H1 (cell line): ENCODE measurements around the gene KCNN4. TPM values are rescaled to one million over a fixed set of nuclear protein-coding genes. Genes with fewer than 3 reads are reported as not detected.

Source experiments
- CTCF ChIA-PET: fragments of 300-600 bp; sonication (Branson Sonifier 250); formaldehyde crosslinking; loops from one replicate; lab custom pipeline; 2021; ENCODE audit not compliant: partially characterized antibody; lab: Charles Lee
- POLR2A ChIA-PET: fragments of 300-600 bp; sonication (Branson Sonifier 250); formaldehyde crosslinking; loops from one replicate; lab custom pipeline; 2021; ENCODE audit warnings: inconsistent platforms; ENCODE audit not compliant: partially characterized antibody; lab: Charles Lee
- DNase-seq, 2 experiments: peaks; one replicate each; pipeline versions ENCODE4 v3.0.0 to v3.0.0-alpha.2; 2010 to 2022; ENCODE audit warnings: low spot score in 2 of 2, low read depth in 1 of 2, mixed read lengths in 1 of 2
- FAIRE-seq: peaks from 2 replicates; lab custom pipeline; 2011; peaks lifted over from hg19 to GRCh38; lab: Jason Lieb, UNC
- H2AFZ ChIP-seq: 2 replicates; pipeline ENCODE4 v1.8.1; 2012; ENCODE audit warnings: low read length, inconsistent platforms
- H2AK5ac ChIP-seq: 2 replicates; pipeline ENCODE4 v1.6.1; 2013; ENCODE audit warnings: low read depth, low read length
- H2BK120ac ChIP-seq: replicated peaks from 2 replicates; pipeline ENCODE3; 2013; ENCODE audit warnings: low read depth, low read length, inconsistent platforms
- H2BK12ac ChIP-seq: 2 replicates; pipeline ENCODE4 v1.6.1; 2013; ENCODE audit warnings: low read depth, low read length
- H2BK15ac ChIP-seq: 2 replicates; pipeline ENCODE4 v1.6.1; 2013; ENCODE audit warnings: low read length
- H2BK20ac ChIP-seq: 2 replicates; pipeline ENCODE4 v1.6.1; 2013; ENCODE audit warnings: low read length
- H2BK5ac ChIP-seq: 2 replicates; pipeline ENCODE4 v1.6.1; 2013; ENCODE audit warnings: low read depth, low read length
- H3K14ac ChIP-seq: 2 replicates; pipeline ENCODE4 v1.6.1; 2013; ENCODE audit warnings: inconsistent platforms; ENCODE audit not compliant: insufficient read length
- H3K18ac ChIP-seq: 2 replicates; pipeline ENCODE4 v1.6.1; 2013; ENCODE audit warnings: low read length; ENCODE audit errors: extremely low read depth
- H3K23ac ChIP-seq: 2 replicates; pipeline ENCODE4 v1.6.1; 2013; ENCODE audit warnings: inconsistent platforms; ENCODE audit not compliant: insufficient read length
- H3K23me2 ChIP-seq: 2 replicates; pipeline ENCODE4 v1.6.1; 2013; ENCODE audit warnings: low read depth, low read length
- H3K27ac ChIP-seq: 2 replicates; pipeline ENCODE4 v1.6.1; 2011; ENCODE audit warnings: low read depth, low read length, inconsistent platforms
- H3K27me3 ChIP-seq, 4 experiments: replicated peaks in 1 of 4; 1 replicate in 1 of 4; 2 replicates in 3 of 4; pipeline versions ENCODE4 v1.6.1 to v1.8.1; 2011 to 2013; ENCODE audit warnings: low read length in 3 of 4, mild to moderate bottlenecking in 3 of 4, inconsistent platforms in 2 of 4, mixed read lengths in 2 of 4, moderate library complexity in 1 of 4; ENCODE audit not compliant: control insufficient read depth in 3 of 4, insufficient read depth in 3 of 4; ENCODE audit errors: extremely low read depth in 1 of 4
- H3K36me3 ChIP-seq, 4 experiments: 2 replicates each; pipeline versions ENCODE4 v1.6.1 to v1.8.1; 2011 to 2013; ENCODE audit warnings: mild to moderate bottlenecking in 4 of 4, low read length in 3 of 4, moderate library complexity in 2 of 4, control low read depth in 1 of 4, inconsistent platforms in 1 of 4; ENCODE audit not compliant: insufficient read depth in 4 of 4, control insufficient read depth in 2 of 4
- H3K4ac ChIP-seq: replicated peaks from 2 replicates; pipeline ENCODE3; 2013; ENCODE audit warnings: low read length, low read depth, mixed read lengths, inconsistent platforms; ENCODE audit not compliant: insufficient read length
- H3K4me1 ChIP-seq, 4 experiments: replicated peaks in 1 of 4; 1 replicate in 1 of 4; 2 replicates in 3 of 4; pipeline versions ENCODE4 v1.6.1 to v1.8.1; 2011 to 2013; ENCODE audit warnings: low read length in 3 of 4, inconsistent platforms in 2 of 4, mixed read lengths in 1 of 4; ENCODE audit not compliant: insufficient read depth in 4 of 4, control insufficient read depth in 3 of 4
- H3K4me2 ChIP-seq, 2 experiments: 2 replicates each; pipeline versions ENCODE4 v1.6.1 to v1.8.1; 2011 to 2013; ENCODE audit warnings: low read depth in 2 of 2, low read length in 2 of 2, control low read depth in 1 of 2, inconsistent platforms in 1 of 2, mild to moderate bottlenecking in 1 of 2; ENCODE audit not compliant: insufficient read depth in 1 of 2
- H3K4me3 ChIP-seq, 4 experiments: fragments of 200-600, 300-600 bp in 1 of 4; sonication (generic), shearing (Covaris generic), sonication (Bioruptor Twin) in 1 of 4; 2 replicates each; pipeline versions ENCODE4 v1.5.1 to v1.8.1; 2011 to 2016; ENCODE audit warnings: low read length in 4 of 4, low read depth in 3 of 4, control low read depth in 2 of 4, inconsistent platforms in 2 of 4, mild to moderate bottlenecking in 2 of 4, mixed read lengths in 1 of 4, moderate library complexity in 1 of 4; ENCODE audit not compliant: insufficient read depth in 2 of 4; ENCODE audit errors: extremely low read depth in 1 of 4
- H3K56ac ChIP-seq: replicated peaks from 2 replicates; pipeline ENCODE3; 2013; ENCODE audit warnings: low read depth, mild to moderate bottlenecking, mixed read lengths, low read length, inconsistent platforms; ENCODE audit not compliant: insufficient read length
- H3K79me1 ChIP-seq: 2 replicates; pipeline ENCODE4 v1.6.1; 2013; ENCODE audit warnings: low read depth, low read length, control low read depth
- H3K79me2 ChIP-seq, 2 experiments: 2 replicates each; pipeline versions ENCODE4 v1.6.1 to v1.8.1; 2012 to 2013; ENCODE audit warnings: low read length in 2 of 2, mild to moderate bottlenecking in 2 of 2, inconsistent platforms in 1 of 2; ENCODE audit not compliant: insufficient read depth in 2 of 2, control insufficient read depth in 1 of 2
- H3K9ac ChIP-seq, 4 experiments: replicated peaks in 1 of 4; 1 replicate in 1 of 4; 2 replicates in 3 of 4; pipeline versions ENCODE4 v1.6.1 to v1.8.1; 2011 to 2013; ENCODE audit warnings: low read depth in 3 of 4, low read length in 3 of 4, control low read depth in 2 of 4, mild to moderate bottlenecking in 2 of 4, moderate library complexity in 2 of 4, inconsistent platforms in 1 of 4; ENCODE audit errors: extremely low read depth in 1 of 4
- H3K9me3 ChIP-seq, 2 experiments: 2 replicates each; pipeline versions ENCODE4 v1.6.1 to v1.8.1; 2012 to 2013; ENCODE audit warnings: mild to moderate bottlenecking in 2 of 2, moderate library complexity in 2 of 2, control low read depth in 1 of 2, inconsistent platforms in 1 of 2, low read depth in 1 of 2, low read length in 1 of 2, mixed read lengths in 1 of 2; ENCODE audit not compliant: insufficient read depth in 2 of 2
- H4K20me1 ChIP-seq, 2 experiments: replicated peaks in 1 of 2; 2 replicates each; pipeline versions ENCODE3 to v1.8.1; 2011 to 2013; ENCODE audit warnings: inconsistent platforms in 2 of 2, low read length in 2 of 2, mild to moderate bottlenecking in 1 of 2; ENCODE audit not compliant: insufficient read depth in 2 of 2, control insufficient read depth in 1 of 2
- H4K5ac ChIP-seq: 2 replicates; pipeline ENCODE4 v1.6.1; 2013; ENCODE audit warnings: low read length, low read depth, mixed read lengths, inconsistent platforms; ENCODE audit not compliant: insufficient read length
- H4K8ac ChIP-seq: 2 replicates; pipeline ENCODE4 v1.8.0; 2013; ENCODE audit warnings: mild to moderate bottlenecking, moderate library complexity, low read length, inconsistent platforms; ENCODE audit not compliant: insufficient read depth; ENCODE audit errors: extremely low read depth
- H4K91ac ChIP-seq: replicated peaks from 2 replicates; pipeline ENCODE3; 2013; ENCODE audit warnings: low read length, mixed read lengths, inconsistent platforms; ENCODE audit not compliant: insufficient read length
- TAF7 ChIP-seq: optimal IDR thresholded peaks from 2 replicates; pipeline ENCODE3; 2011; ENCODE audit warnings: low read depth, mild to moderate bottlenecking, inconsistent platforms, low read length, moderate library complexity, borderline replicate concordance
- WGBS, 2 experiments: shearing (Covaris generic) in 1 of 2; methylation state at CpG; one replicate each; pipeline versions ENCODE4 v1.1.6 to v1.1.7; 2013 to 2015; ENCODE audit warnings: low lambda C conversion rate in 2 of 2, mixed read lengths in 2 of 2, inconsistent platforms in 1 of 2, low coverage in 1 of 2, missing lambda C conversion rate in 1 of 2; ENCODE audit not compliant: insufficient replicate concordance in 2 of 2, insufficient coverage in 1 of 2, insufficient read length in 1 of 2; ENCODE audit errors: extremely low coverage in 1 of 2, missing lambda C conversion rate in 1 of 2; 5-methylcytosine and 5-hydroxymethylcytosine counted together
- polyA plus RNA-seq, 7 experiments: library from polyadenylated mRNA; depleted of rRNA in 3 of 7; stranded (reverse) in 5 of 7; unstranded in 2 of 7; fragments of >200 nt in 5 of 7; fragments of 200-250 nt in 2 of 7; gene quantifications; 1 replicate in 5 of 7; 2 replicates in 1 of 7; 4 replicates in 1 of 7; pipeline versions ENCODE4 v1.2.1 to v1.2.3, GENCODE V29; 2011 to 2013; ENCODE audit warnings: missing spikeins in 2 of 7, mixed read lengths in 2 of 7
- total RNA-seq: library from RNA; stranded (reverse); fragmentation: NEBNext Ultra II Directional; extraction: Animal tissue kit (Norgen Biotek cat#: 25700); gene quantifications from 2 replicates; pipeline ENCODE4 v1.2.1, GENCODE V29; 2021

Gene KCNN4
- total and polyA plus RNA-seq, 2 of the 8 experiments (the other 6 are each of a cell fraction or from before 2014, with no cell fraction given), result 0.78 to 1.5 TPM

GRCh38 chr19:43748685-43749084 lies 32.1 kb downstream of the KCNN4 start:
- peaks cover 18 to 42% (median 32%) of the 10 kb centered on the region in 4 experiments for H3K36me3 ChIP-seq
- H3K27ac ChIP-seq, result no peak overlapping the region
- H2BK12ac ChIP-seq, result no peak overlapping the region
- no peak overlapping the region for H2BK120ac ChIP-seq
- no peak overlapping the region for H2AFZ ChIP-seq
- no peak for TF ChIP-seq TAF7
- H4K5ac ChIP-seq, result no peak overlapping the region
- H3K56ac ChIP-seq, result no peak overlapping the region
- H2AK5ac ChIP-seq, result no peak overlapping the region
- H4K20me1 ChIP-seq, result no peaks in the 10 kb centered on the region
- no peak overlapping the region for H3K4me2 ChIP-seq
- H3K4me1 ChIP-seq, result no peaks in the 10 kb centered on the region
- H3K79me2 ChIP-seq, result peaks cover 0 to 13% of the 10 kb centered on the region in 2 experiments; a peak in 1 of 4 replicates
- no peaks in the 10 kb centered on the region for H3K27me3 ChIP-seq
- H3K23me2 ChIP-seq, result no peaks in the 10 kb centered on the region; the same call in 1 of the 2 replicates
- no peak overlapping the region for H3K4ac ChIP-seq
- no peak overlapping the region for H4K8ac ChIP-seq
- H3K23ac ChIP-seq, result no peak overlapping the region
- H3K18ac ChIP-seq, result no peak overlapping the region
- H3K9ac ChIP-seq, result no peak overlapping the region
- ChIA-PET POLR2A (no interaction called here), CTCF (interaction anchor here (30.4 kb wide), 1 partner anchor 31 kb away, joined by 703 read pairs; the partner anchor contains the start of gene KCNN4)
- H4K91ac ChIP-seq, result no peak overlapping the region
- no peak overlapping the region for H2BK5ac ChIP-seq
- DNase-seq (no peak), FAIRE-seq (no peak)
- H3K79me1 ChIP-seq, result peaks cover 3% of the 10 kb centered on the region; the same call in 1 of the 2 replicates
- H3K9me3 ChIP-seq, result no peaks in the 10 kb centered on the region
- no peak overlapping the region for H3K4me3 ChIP-seq
- no peak overlapping the region for H2BK20ac ChIP-seq
- 89% methylated on average over 4 of the region's 4 CpGs; no CpG with 5 or more reads in 1 of the 2 experiments for WGBS, 2 experiments
- H2BK15ac ChIP-seq, result no peak overlapping the region
- no peak overlapping the region for H3K14ac ChIP-seq
